Measurements from ENCODE around the gene UBAP2L. TPM values are rescaled to one million over a fixed set of nuclear protein-coding genes. Genes with fewer than 3 reads are reported as not detected.
"Not testable (repeated sequence)": the region's sequence is repeated elsewhere in the genome, so short reads cannot be mapped to it uniquely, and the experiment has no call there.

The UBAP2L gene
- total RNA-seq, 1 experiment from 2014 or later, result 85.9 TPM

DNA sequence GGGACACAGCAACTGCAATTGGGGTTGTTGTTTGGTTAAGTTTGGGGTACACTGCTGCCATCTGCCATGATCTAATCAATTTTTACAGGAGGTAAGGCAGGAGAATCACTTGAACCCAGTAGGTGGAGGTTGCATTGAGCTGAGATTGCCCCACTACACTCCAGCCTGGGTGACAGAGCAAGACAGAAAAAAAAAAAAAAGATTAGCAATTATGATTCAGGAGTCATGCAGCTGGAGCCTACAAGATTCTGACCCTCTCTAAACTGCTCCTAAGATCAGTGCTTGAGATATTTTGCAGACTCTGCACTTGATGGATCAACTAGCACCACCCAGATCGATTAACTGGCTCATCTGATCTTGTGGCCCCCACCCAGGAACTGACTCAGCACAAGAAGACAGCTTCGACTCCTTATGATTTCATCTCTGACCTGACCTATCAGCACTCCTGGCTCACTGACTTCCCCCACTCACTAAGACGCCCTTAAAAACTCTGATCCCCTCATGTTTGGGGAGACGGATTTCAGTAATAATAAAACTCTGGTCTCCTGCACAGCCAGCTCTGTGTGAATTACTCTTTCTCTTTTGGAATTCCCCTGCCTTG, 87.0 kb downstream of the UBAP2L start:
- DNase-seq (ENCODE audit: low spot score), result not testable (repeated sequence)

DNA sequence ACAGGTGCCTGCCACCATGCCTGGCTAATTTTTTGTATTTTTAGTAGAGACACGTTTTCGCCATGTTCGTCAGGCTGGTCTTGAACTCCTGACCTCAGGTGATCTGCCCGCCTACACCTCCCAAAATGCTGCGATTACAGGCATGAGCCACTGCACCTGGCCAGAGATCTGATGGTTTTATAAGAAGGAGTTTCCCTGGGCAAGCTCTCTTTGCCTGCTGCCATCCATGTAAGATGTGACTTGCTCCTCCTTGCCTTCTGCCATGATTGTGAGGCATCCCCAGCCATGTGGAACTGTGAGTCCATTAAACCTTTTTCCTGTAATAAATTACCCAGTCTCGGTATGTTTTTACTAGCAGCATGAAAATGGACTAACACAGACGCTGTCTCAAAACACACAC, 88.4 kb downstream of the UBAP2L start:
- DNase-seq (ENCODE audit: low spot score), result not testable (repeated sequence)

DNA sequence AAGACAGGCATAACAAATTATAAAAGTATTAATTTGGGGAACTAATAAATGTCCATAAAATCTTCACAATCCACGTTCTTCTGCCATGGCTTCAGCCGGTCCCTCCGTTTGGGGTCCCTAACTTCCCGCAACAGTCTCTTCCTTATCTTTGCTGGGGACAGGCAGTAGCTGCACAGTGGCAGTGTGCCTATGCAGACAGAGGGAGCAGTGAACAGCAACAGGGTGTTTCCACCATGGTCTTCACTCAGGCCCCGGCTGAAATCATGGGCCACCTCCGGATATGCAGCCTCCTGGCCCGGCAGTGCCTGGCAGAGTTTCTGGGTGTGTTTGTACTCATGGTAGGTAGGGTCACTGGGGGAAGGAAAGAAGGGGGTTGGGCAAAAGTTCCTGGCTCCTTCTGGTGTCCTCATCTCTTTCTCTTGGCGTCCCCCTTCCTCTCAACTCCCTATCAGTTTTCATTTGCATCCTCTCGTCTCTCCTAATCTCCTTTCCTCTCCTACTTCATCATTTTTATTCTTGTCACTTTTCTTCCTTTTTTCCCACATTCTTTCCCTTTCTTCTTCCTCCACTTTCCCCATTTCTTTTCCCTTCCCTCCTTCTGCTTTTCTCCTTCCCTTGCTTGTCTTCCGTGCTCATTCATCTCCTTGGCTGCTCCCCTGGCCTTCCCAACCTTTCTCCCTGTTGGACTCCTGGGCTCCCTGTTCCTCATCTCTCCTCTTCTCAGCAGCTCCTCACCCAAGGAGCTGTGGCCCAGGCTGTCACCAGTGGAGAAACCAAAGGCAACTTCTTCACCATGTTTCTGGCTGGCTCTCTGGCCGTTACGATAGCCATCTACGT, 91.7 kb downstream of the UBAP2L start:
- DNase-seq (ENCODE audit: low spot score), result not testable (repeated sequence)

DNA sequence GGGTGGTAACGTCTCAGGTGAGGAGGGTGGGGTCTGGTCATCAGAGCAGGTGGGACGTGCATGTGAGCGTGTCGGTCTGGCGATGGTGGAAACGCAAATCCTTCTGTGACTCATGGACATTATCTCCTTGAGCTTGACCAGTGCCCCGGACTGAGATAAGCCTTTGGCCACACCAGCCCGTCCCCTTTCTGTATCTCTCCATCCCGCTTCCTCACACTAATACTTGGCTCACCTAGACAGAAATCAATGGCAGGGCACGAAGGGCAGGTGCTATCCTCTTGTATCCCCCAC, 92.3 kb downstream of the UBAP2L start:
- DNase-seq (ENCODE audit: low spot score), result no peak

DNA sequence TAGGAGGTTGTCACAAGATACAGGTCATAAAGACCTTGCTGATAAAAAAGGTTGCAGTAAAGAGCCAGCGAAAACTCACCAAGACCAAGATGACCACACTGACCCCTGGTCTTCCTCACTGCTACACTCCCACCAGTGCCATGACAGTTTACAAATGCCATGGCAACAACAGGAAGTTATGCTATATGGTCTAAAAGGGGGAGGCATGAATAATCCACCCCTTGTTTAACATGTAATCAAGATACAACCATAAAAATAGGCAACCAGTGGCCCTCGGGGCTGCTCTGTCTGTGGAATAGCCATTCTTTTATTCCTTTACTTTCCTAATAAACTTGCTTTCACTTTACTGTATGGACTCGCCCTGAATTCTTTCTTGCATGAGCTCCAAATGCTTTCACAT, 93.5 kb downstream of the UBAP2L start:
- DNase-seq (ENCODE audit: low spot score), result not testable (repeated sequence)

DNA sequence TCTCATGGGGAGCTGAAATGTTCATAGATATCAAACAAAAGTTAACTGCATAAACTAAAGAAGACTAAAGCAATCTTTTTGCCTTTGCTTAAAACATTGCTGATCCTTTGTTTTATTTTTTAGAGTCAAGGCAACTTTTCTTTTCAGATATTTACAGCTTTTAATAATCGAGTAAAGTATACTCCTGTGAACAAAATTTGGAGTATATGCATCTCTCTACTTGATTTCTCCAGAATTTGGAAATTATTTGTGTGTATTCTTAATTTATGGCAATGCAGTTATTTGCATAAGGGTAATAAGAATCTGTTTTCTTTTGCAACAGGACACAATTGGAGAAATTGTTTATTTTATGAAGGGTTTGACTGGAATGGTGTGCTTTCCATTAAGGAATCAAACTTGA, 95.9 kb downstream of the UBAP2L start:
- no peak for DNase-seq (ENCODE audit: low spot score)

DNA sequence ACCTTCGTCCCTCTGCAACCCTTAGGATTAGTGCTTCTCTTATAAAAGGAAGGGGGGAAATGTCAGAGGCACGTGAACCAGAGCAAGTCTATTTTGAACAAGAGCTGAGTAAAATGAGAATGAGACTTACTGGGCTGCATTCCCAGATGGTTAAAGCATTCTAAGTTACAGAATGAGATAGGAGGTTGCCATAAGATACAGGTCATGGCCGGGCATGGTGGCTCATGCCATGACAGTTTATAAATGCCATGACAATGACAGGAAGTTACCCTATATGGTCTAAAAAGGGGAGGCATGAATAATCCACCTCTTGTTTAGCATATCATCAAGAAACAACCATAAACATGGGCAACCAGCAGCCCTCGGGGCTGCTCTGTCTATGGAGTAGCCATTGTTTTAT, 97.6 kb downstream of the UBAP2L start:
- DNase-seq (ENCODE audit: low spot score), result no peak

Other genes with a start within 250 kb of the UBAP2L start
- 256 and 283 TPM in 2 replicates for gene JTB, start 243.3 kb upstream of the UBAP2L start, total RNA-seq (2014; rRNA removed; shearing (Covaris generic))
- 29.2 and 36.1 TPM in 2 replicates for gene RAB13, start 234.6 kb upstream of the UBAP2L start, total RNA-seq (2014; rRNA removed; shearing (Covaris generic))
- 3,546 and 4,042 TPM in 2 replicates for gene RPS27, start 230.2 kb upstream of the UBAP2L start, total RNA-seq (2014; rRNA removed; shearing (Covaris generic))
- gene NUP210L, start 65.9 kb upstream of the UBAP2L start, total RNA-seq (2014; rRNA removed; shearing (Covaris generic)), result 0.02 TPM in 1 of 2 replicates, not detected in the other
- 482 and 546 TPM in 2 replicates for gene TPM3, start 28.9 kb upstream of the UBAP2L start, total RNA-seq (2014; rRNA removed; shearing (Covaris generic))
- not detected in 2 replicates for gene CFAP141, start 14.6 kb upstream of the UBAP2L start, total RNA-seq (2014; rRNA removed; shearing (Covaris generic))
- 188 and 214 TPM in 2 replicates for gene HAX1, start 51.7 kb downstream of the UBAP2L start, total RNA-seq (2014; rRNA removed; shearing (Covaris generic))
- gene AQP10, start 100.1 kb downstream of the UBAP2L start, total RNA-seq (2014; rRNA removed; shearing (Covaris generic)), result not detected in 2 replicates
- gene ATP8B2, start 104.6 kb downstream of the UBAP2L start, total RNA-seq (2014; rRNA removed; shearing (Covaris generic)), result 51.1 and 61.9 TPM in 2 replicates
- 6.6 and 7.3 TPM in 2 replicates for gene IL6R, start 184.4 kb downstream of the UBAP2L start, total RNA-seq (2014; rRNA removed; shearing (Covaris generic))